Inflammatory macrophage treated with lipopolysaccharide for 1 hour (primary cell): ENCODE results near the gene MRPL53.
"Not testable (repeated sequence)": the region's sequence is repeated elsewhere in the genome, so short reads cannot be mapped to it uniquely, and the experiment has no call there.

ENCODE experiments used
- DNase-seq, 2 donors: peaks; one replicate each; pipeline ENCODE4 v3.0.0-alpha.2; 2020 to 2022

Gene MRPL53

DNA sequence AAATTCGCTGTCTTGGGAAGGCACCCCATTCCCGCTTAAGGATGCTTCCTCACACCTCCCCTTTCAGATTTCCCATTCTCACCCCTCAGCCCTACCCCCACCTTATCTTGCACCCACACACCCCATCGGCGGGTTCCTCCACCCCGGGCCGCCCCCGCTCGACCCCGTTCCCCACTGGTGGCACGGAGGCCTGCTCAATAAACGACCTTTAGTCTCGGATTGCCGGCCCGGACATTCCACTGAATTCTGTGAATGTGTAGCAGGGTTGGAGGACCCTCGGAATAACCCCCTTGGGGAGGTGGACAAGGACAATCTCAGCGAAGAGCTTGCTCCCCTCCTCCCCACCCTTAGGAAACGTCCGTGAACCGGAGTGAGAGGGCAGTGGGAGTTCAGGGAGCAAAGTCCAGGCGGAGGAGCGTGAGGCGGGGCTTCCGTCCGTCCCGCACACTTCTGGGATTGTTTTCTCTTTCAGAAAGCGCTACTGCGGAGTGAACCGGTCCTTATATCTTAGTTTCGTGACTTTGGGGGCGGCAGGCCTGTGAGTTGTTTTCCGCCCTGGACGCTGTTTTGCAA is 29.8 kb upstream of the MRPL53 start:
- DNase-seq, result no peak

DNA sequence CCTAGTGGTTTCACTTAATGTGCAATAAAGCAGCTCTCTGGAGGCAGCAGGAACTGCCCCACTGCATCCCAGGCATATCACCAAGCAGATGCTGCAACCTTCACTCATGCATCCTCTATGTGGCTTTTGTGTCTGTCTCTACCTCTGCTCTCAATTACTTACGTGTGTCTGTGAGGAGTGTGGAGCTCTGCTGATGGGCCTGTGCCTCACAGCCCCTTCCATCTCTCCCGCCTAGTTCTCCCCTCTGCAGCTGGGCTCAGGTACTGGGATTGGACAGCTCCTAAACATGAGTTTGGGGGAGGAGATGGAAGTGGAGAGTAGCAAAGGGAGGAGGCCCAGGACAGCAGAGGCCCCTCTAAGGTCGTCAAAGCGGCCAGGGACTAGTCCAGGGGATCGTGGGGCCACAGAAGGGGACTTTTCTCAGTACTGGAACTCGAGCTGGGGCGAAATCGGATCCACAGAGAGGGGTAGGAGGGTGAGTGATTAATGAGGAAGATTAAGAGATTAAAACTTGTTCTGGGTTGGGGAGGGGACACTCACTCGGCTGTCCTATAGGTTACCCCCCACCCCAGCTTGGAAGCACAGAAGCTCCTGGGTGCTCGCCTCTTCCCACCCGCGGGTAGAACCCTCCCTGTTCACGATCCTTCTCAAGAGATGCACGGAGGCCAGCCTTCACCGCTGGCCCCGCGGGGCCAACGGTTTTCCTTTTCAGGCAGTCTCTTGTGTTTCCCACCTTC is 29.0 kb upstream of the MRPL53 start:
- no peak for DNase-seq

GRCh38 chr2:74500578-74500946 is 28.1 kb upstream of the MRPL53 start:
- no peak for DNase-seq

DNA sequence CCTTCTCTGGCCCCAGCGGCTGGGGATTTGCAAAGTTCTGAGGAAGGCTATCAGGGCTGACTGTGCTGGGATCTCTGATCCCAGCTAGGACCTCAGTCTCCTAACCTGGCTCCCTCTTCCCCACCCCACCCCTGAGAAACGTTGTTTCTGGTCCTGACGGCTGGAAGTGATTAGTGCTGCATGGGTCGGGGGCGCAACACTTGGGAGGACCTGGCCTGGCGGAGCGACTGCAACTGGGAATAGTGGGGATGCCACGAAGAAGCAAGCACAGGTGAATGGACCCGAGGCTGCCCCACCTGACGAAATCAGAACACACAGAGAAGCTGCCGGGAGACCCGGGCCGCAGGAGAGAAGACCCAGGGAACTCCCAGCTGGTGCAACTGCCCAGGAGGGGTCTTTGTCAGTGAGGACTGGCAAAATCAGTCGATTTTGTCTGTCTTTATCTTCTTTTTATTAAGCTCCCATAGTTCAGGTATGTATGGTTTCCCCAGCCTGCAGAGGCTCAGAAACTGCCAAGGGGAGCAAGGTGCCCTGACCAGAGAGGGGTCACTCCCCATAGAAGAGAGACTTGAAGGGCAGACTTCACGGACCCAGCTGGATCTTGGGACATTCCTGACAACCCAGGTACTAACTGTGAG is 27.6 kb upstream of the MRPL53 start:
- no peak for DNase-seq

GRCh38 chr2:74499267-74499939 is 26.9 kb upstream of the MRPL53 start, which contains the start of gene LBX2:
Gene LBX2 (minus strand): TSS chr2:74499603. CDS start chr2:74499537, 66 bp downstream.
- no peak for DNase-seq

DNA sequence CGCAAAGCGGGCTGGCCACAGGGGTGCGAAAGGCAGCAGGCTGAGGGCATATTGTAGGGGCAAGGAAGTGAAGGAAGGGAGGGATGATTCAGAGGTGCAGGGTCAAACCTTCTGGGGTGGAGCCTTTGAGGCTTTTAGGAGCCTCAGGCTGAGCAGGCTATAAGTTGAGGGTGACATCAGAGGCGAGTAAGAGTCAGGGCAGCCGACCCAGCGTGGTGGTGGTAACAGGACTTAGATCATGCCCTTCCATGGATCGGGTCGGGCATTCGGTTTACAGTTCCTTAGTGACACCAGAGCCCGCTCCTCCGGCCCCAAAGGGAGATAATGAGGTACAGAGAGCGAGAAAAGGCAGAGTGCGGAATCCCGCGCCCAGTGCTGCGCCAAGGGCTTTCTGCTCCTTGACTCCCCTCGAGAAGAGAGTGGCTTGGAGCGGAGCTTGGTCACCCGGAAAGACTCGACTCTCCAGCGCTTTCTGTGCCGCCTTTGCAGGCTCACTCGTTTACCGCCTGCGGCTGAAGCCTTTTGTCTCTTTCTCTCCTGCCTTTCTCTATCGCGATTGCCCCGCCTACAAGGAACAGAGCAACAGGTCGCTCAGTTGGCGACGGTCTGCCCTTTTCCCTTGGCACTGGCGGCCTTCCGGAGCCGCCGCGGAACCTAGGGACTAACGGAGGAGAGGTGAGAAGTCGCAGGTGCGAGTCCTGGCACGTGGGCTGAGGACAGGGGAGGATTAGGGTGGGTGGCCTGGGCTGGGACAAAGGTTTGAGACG is 26.2 kb upstream of the MRPL53 start:
- DNase-seq, result peak in 1 of 2 donors; percentile 45

GRCh38 chr2:74497777-74498499 is 25.5 kb upstream of the MRPL53 start:
- DNase-seq, result no peak

DNA sequence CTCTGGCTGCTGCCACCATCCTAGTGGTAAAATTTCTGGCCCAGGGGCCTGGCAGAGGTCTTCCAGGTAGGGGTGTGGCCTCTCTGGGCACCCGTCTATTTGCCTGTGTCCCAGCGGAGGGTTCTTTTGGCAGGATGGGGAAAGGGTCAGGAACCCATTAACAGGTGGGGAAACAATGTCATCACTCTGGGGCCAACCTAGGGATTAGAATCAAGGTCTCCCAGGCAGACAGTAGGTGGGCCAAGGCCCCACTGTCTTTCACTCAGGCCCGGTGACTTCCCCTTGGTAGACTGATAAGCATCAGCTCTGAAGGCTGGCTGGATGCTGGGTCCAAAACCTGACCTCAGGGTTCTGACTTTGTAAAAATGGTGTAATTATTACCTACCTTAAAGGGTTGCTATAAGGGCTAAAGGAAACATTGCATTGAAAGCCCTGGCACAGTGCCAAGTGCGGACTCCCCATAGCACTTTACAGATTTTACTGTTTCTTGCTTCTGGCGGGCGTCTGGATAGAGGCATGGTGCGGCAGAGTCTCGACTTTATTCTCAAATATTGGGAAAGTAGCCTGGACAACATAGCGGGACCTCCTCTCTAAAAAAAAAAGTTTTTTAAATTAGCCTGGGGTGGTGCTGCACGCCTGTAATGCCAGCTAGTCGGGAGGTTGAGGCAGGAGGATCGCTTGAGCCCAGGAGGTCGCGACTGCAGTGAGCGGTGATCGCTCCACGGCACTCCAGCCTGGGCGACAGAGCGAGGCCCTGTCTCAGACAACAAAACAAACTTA is 24.7 kb upstream of the MRPL53 start:
- DNase-seq, result no peak

DNA sequence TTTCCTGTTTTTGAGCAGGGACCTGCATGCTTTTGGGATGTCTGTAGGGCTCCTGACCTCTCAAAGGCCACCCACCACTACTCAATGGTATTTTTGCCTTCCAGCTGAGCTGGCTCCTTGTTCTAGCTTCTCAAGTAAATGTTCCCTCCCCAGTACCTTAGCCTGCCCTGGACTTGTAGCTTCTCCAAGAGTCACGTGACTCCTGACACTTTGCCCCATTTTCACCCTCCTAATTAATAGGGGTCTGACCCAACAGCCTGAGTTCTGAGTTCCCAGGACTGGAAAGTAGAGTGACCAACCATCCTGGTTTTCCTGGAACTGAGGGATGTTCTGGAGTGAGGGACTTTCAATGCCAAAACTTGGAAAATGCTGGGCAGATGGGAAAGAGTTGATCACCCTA is 23.0 kb upstream of the MRPL53 start:
- DNase-seq, result no peak

- DNase-seq, result no peak
These were observed 21.1 kb upstream of the MRPL53 start for GRCh38 chr2:74493546-74493945.

DNA sequence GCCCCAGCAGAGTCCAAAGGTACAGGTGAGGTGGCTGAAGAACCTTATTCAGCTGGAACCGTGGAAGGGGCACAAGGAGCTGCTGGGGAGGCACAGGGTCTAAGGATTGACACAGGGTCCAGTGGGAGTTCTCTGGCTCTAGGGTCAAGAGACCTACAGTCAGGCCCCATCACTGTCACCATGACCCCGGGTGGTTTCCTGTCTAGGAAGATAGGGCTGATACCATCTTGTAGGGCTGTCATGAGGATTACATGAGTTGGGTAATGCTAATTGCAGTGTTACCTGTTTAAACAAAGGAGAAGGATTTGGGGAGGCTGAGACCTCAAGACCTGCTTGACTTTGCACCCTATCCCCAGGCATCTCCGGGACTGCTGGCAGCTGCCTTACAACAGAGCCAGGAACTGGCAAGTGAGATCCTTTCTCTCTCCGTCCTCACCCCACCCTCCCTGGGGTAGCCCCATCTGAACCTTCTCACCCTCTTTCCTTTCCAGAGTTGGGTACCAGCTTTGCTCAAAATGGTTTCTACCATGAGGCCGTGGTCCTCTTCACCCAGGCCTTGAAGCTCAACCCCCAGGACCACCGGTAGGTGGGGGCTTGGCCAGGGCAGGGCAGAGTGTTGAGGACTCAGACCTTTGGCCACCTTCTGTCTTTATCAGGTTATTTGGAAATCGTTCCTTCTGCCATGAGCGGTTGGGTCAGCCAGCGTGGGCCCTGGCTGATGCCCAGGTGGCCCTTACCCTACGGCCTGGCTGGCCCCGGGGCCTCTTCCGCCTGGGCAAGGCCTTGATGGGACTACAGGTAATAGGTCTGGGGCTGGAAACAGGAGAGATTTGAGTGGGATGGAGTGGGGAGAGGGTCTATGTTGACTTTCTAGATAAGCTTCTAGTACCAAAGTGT is 19.4 kb upstream of the MRPL53 start:
- no peak for DNase-seq

DNA sequence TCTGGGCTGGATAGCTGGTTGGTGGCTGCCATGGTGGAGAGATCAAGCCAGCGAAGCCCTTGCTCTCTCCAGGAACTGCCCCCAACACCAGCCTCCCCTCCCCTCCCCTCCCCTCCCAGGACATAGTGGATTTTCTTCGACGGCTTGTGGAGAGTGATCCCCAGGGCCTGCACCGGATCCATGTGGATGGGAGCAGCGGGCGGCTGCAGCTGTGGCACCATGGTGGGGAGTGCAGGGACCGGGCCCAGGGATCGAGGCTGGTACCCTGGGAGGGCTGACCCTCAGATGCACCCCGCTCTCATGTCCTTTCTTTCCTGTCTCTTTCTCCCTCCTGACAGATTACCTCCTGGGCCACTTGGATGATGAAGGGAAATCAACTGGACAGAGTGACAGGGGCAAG is 17.4 kb upstream of the MRPL53 start:
- no peak for DNase-seq

DNA sequence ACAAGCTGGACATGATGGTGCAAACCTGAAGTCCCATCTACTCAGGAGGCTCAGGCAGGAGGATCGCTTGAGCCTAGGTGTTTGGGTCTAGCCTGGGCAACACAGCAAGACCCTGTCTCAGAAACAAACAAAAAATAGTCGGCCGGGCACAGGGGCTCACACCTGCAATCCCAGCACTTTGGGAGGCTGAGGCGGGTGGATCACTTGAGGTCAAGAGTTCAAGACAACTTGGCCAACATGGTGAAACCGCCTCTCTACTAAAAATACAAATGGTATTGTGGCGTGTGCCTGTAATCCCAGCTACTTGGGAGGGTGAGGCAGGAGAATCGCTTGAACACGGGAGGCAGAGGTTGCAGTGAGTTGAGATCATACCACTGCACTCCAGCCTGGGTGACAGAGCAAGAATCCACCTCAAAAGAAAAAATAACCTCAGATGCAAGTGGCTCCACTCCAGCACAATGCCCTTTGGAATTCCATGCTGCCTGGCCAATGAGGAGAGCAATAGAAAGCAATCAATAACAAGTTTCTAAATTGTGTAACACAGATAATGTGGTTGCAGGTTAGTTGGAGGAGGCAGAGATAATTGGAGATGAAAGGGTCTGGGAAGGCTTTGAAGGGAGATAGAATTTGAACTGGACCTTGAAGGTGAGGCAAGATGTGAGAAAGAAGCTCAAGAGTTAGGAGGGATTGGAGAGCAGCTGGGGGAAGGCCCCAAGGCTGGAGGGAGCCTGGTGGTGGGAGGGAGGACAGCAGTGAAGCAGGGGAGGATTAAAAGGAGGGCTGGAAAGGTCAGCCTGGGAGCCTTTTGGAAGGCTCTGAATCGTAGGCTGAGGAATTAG is 16.4 kb upstream of the MRPL53 start:
- no peak for DNase-seq

DNA sequence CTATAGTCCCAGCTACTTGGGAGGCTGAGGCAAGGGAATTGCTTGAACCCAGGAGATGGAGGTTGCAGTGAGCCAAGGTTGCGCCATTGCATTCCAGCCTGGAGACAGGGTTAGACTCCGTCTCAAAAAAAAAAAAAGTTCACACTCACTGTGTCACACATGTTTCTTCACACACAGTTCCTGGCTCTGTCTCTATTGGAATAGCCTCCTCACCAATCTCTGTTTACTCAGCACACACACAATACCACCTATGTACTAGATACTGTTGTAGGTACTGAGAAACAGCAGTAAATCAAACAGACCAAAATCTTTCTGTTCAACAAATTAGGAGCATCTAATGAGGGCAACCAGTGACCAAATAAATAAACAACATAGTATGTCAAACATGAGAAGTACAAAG is 13.7 kb upstream of the MRPL53 start:
- no peak for DNase-seq

- not testable (repeated sequence) for DNase-seq
These were observed 11.2 kb upstream of the MRPL53 start for GRCh38 chr2:74483675-74484164.

GRCh38 chr2:74482801-74483674 is 10.6 kb upstream of the MRPL53 start, which contains the start of the genes CCDC142 and TTC31:
Gene CCDC142 (minus strand): TSS chr2:74482998. CDS start chr2:74482837, 161 bp downstream.
Gene TTC31 (plus strand): TSS chr2:74483081. CDS start chr2:74483096, 15 bp downstream.
- peak; percentile 95 for DNase-seq

DNA sequence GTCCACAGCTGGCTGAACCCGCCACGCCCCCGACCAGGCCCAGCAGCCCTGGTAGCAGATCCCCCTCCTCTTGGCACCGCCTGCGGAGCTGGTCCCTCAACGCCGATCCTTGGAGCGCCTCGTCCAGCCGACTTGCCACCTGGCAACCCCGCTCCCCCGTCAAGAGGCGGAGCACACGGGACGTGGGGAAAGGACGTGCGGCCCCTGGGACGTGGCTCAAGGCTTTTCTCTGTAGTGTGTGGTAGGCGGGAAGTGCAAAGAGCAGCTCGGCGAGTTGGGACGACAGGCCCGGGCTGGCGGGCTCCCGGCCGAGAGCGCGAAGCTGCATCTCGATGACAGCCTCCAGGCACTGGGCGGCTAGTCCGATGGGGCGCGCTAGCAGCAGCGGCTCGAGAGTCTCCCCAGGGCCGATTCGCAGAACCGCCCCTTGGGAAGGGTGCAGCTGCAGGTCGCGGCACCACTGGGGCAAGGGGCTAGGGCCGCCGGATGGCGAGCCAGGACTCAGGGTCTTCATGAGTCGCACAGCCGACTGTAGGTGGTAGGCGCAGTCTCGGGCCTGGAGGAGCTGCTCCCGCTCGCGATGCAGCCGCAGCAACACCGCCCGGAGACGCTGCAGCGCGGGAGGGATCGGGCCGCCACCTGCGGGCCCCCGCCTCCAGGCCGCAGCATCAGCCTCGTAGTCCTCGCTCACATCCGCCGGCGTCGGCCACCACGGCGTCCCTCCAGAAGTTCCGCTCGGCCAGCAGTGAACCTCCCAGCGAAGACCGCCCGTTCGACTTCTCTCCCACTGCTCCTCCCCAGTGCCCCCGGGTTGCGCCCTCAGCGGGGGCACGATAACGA is 9.7 kb upstream of the MRPL53 start:
- DNase-seq, result peak in 1 of 2 donors; percentile 36
